ENCODE data around the gene CEACAM18. TPM values are rescaled to one million over a fixed set of nuclear protein-coding genes. Genes with fewer than 3 reads are reported as not detected.

Gene CEACAM18
- total and polyA plus RNA-seq, 9 donors = not detected

DNA sequence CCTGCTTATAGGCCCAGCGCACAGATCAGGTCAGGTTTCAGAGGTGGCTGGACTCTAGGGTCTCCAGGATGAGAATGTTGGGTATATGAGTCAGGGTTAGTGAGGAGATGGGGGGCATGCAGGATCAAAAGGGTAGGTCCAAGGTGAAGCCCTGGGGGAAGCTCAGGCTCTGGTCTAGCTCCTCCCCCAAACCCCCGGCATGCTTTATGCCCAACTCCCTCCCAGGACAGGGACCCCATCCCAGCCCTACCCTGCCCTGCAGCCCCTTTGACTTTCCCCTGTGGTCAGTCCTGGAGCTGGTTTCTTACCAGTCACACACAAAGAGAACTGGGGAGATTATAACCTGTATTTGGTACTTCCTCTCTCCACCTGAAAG is 9.8 kb upstream of the CEACAM18 start:
- 64 to 76% (median 65%) methylated on average over 2 of the region's 2 CpGs for WGBS, 3 donors
- DNase-seq = no peak
- Histone ChIP-seq H3K27ac (no peak overlapping the region), H3K4me1 (ENCODE audit: insufficient read depth) (no peaks in the 10 kb centered on the region), H3K4me3 (no peak overlapping the region), H3K27me3 (no peaks in the 10 kb centered on the region), H3K36me3 (no peaks in the 10 kb centered on the region), H3K9me3 (no peaks in the 10 kb centered on the region)
- no peak for TF ChIP-seq CTCF (IDR thresholded peaks at IDR 0.05)
- intact Hi-C loops (cut with DNase I) = loop anchor here in 1 of 4 donors (10.0 kb wide), 1 partner anchor 186 kb away; no protein-coding TSS in a partner anchor

- no peak for TF ChIP-seq EP300 (IDR thresholded peaks at IDR 0.05)
- no peak for TF ChIP-seq POLR2A (IDR thresholded peaks at IDR 0.05)
- TF ChIP-seq CTCF (IDR thresholded peaks at IDR 0.05) = no peak
- Histone ChIP-seq H3K4me3 (no peak overlapping the region), H3K36me3 (no peaks in the 10 kb centered on the region), H3K27ac (no peak overlapping the region), H3K9me3 (no peaks in the 10 kb centered on the region), H3K4me1 (ENCODE audit: insufficient read depth) (no peaks in the 10 kb centered on the region), H3K27me3 (no peaks in the 10 kb centered on the region)
- intact Hi-C loops (cut with DNase I) = loop anchor here in 1 of 4 donors (10.0 kb wide), 1 partner anchor 186 kb away; no protein-coding TSS in a partner anchor
- WGBS, 3 donors = 39 to 46% (median 39%) methylated on average over 4 of the region's 4 CpGs
- no peak for DNase-seq
These were observed 9.2 kb upstream of the CEACAM18 start for GRCh38 chr19:51469162-51469561.

DNA sequence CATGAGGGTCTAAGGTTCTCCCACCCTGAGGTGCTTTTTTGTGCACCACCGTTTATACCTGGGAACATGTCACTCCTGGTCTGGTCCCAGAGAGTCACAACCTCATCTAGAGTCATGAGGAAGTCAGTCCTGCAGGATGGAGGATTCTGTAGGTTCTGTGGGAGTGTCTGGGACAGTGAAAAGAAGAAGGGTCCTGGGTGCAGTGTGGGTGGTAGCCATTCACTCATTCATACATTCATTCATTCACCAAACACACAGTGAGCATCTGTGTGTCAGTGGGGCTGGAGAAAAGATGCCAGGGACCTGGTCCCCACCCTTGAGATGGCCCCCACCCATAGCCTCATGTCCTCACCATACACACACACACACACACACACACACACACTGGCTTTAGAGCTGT is 8.7 kb upstream of the CEACAM18 start:
- intact Hi-C loops (cut with DNase I) = loop anchor here (5.0 to 10.0 kb wide), 3 partner anchors 185 to 315 kb away; no protein-coding TSS in a partner anchor
- Histone ChIP-seq H3K27ac (no peak overlapping the region), H3K4me1 (ENCODE audit: insufficient read depth) (no peaks in the 10 kb centered on the region), H3K4me3 (no peak overlapping the region), H3K36me3 (no peaks in the 10 kb centered on the region), H3K27me3 (no peaks in the 10 kb centered on the region), H3K9me3 (no peaks in the 10 kb centered on the region)
- no peak for DNase-seq
- WGBS, 3 donors = 46 to 58% (median 53%) methylated on average over 1 of the region's 1 CpG
- no peak for TF ChIP-seq EP300 (IDR thresholded peaks at IDR 0.05)
- TF ChIP-seq CTCF (IDR thresholded peaks at IDR 0.05) = no peak
- TF ChIP-seq POLR2A (IDR thresholded peaks at IDR 0.05) = no peak

DNA sequence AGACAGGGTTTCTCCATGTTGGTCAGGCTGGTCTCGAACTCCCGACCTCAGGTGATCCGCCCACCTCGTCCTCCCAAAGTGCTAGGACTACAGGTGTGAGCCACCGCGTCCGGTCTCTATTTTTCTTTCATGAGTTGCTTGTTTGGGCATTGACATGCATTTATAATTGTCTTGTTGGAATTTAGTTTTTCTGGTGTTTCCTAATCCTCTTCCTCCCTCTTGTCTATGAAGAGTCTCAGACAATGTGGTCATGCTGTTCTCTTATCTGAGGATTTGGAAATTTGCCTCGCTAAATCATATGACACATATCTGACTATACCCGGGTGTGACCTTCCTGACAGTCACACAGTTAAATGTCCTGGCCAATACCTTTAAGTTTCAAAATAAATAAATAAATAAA is 7.4 kb upstream of the CEACAM18 start:
- Histone ChIP-seq H3K27ac (no peak overlapping the region), H3K9me3 (no peaks in the 10 kb centered on the region), H3K27me3 (no peaks in the 10 kb centered on the region), H3K36me3 (no peaks in the 10 kb centered on the region), H3K4me3 (no peak overlapping the region), H3K4me1 (ENCODE audit: insufficient read depth) (no peaks in the 10 kb centered on the region)
- intact Hi-C loops (cut with DNase I) = loop anchor here in 3 of 4 donors (5.0 to 10.0 kb wide), 3 partner anchors 184 to 314 kb away; no protein-coding TSS in a partner anchor
- TF ChIP-seq CTCF (IDR thresholded peaks at IDR 0.05) (no peak), EP300 (IDR thresholded peaks at IDR 0.05) (no peak), POLR2A (IDR thresholded peaks at IDR 0.05) (no peak)
- 73 to 80% (median 79%) methylated on average over 9 of the region's 9 CpGs for WGBS, 3 donors
- no peak for DNase-seq
